ENCODE data around the gene PTBP1. TPM values are rescaled to one million over a fixed set of nuclear protein-coding genes. Genes with fewer than 3 reads are reported as not detected.

The PTBP1 gene
- total and polyA plus RNA-seq, 2 donors (not counting 1 experiment from before 2014, with no cell fraction given): 137 to 309 TPM

DNA sequence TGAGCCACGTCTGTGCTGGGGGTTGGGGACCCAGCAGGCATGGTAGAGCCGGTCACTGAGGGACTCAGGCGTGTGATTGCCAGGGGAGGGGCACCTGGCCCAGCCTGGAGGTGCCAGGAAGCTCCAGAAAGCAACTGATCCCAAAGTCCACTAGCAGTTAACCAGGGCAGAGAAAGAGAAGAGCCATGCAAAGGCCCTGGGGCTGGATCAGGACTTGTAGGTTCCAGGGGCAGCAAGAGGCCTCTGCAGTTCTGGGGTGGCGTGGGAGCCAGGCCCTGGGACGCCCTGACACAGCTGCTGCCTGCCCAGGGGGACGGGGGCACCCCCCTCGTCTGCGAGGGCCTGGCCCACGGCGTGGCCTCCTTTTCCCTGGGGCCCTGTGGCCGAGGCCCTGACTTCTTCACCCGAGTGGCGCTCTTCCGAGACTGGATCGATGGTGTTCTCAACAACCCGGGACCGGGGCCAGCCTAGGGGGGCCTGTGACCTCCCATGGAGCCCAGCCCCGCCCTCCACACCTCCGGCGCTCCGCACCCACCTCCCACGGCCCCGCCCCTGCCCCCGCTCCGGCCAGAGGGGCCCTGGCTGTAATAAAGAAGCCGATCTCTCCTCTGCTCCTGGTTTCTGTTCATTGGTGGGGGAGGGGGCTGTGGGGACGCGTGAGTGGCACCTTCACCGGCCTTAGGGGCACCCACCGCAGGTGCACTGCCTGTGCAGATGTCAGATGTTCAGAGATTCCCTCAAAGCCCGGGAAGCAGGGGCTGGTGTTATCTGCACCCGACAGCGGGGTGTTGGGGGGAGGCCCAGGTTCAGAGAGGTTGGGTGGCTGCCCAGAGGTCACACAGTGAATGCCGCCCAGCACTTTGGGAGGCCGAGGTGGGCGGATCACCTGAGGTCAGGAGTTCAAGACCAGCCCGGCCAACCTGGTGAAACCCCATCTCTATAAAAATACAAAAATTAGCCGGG, 34.4 kb downstream of the PTBP1 start:
- Histone ChIP-seq H3K9ac (ENCODE audit: low read length) (no peak overlapping the region), H3K4me2 (replicated peaks; ENCODE audit: low read depth, low read length, poor library complexity, severe bottlenecking) (no peak overlapping the region), H2AFZ (ENCODE audit: insufficient read depth, low read depth, low read length, poor library complexity, severe bottlenecking) (no peak overlapping the region), H3K4me1 (ENCODE audit: control insufficient read depth in 2 of 2, insufficient read depth in 2 of 2, low read length in 2 of 2) (no peaks in the 10 kb centered on the region), H3K27me3 (replicated peaks in 1 of 4; ENCODE audit: control extremely low read depth in 1 of 4, control insufficient read depth in 3 of 4, insufficient read depth in 4 of 4, low read length in 3 of 4) (peaks cover 0 to 34% (median 2%) of the 10 kb centered on the region in 4 experiments), H3K4me3 (ENCODE audit: control extremely low read depth in 1 of 5, extremely low read depth in 1 of 5, insufficient read depth in 1 of 5, low read depth in 2 of 5, low read length in 4 of 5) (no peak overlapping the region), H3K27ac (ENCODE audit: low read length in 2 of 2) (no peak overlapping the region), H4K20me1 (ENCODE audit: control insufficient read depth, insufficient read depth, low read length, poor library complexity, severe bottlenecking) (no peaks in the 10 kb centered on the region), H3K79me2 (ENCODE audit: control insufficient read depth, insufficient read depth, low read length) (no peaks in the 10 kb centered on the region), H3K36me3 (replicated peaks in 1 of 2; ENCODE audit: control extremely low read depth in 1 of 2, control insufficient read depth in 1 of 2, extremely low read depth in 1 of 2, insufficient read depth in 2 of 2, low read length in 1 of 2) (no peaks in the 10 kb centered on the region), H3K9me3 (ENCODE audit: control extremely low read depth in 1 of 3, control insufficient read depth in 2 of 3, insufficient read depth in 1 of 3, low read length in 2 of 3) (peaks cover 0 to 6% (median 0%) of the 10 kb centered on the region in 3 donors)
- Mint-ChIP-seq H3K4me1 (no peaks in the 10 kb centered on the region), H3K4me3 (no peak overlapping the region), H3K9me3 (ENCODE audit: insufficient read depth) (no peaks in the 10 kb centered on the region), H3K27me3 (peaks cover 15% of the 10 kb centered on the region), H3K27ac (no peak overlapping the region)
- DNase-seq: no peak
- intact Hi-C loops (cut with micrococcal nuclease): no loop called here
- POLR2A ChIA-PET: no interaction called here
- CTCF ChIA-PET: no interaction called here
- no peak for ATAC-seq (ENCODE audit: low read depth)
- WGBS (ENCODE audit: insufficient coverage): 80% methylated on average over 36 of the region's 38 CpGs
- TF ChIP-seq, protein P1, sequence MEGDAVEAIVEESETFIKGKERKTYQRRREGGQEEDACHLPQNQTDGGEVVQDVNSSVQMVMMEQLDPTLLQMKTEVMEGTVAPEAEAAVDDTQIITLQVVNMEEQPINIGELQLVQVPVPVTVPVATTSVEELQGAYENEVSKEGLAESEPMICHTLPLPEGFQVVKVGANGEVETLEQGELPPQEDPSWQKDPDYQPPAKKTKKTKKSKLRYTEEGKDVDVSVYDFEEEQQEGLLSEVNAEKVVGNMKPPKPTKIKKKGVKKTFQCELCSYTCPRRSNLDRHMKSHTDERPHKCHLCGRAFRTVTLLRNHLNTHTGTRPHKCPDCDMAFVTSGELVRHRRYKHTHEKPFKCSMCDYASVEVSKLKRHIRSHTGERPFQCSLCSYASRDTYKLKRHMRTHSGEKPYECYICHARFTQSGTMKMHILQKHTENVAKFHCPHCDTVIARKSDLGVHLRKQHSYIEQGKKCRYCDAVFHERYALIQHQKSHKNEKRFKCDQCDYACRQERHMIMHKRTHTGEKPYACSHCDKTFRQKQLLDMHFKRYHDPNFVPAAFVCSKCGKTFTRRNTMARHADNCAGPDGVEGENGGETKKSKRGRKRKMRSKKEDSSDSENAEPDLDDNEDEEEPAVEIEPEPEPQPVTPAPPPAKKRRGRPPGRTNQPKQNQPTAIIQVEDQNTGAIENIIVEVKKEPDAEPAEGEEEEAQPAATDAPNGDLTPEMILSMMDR (IDR thresholded peaks at IDR 0.05): no peak
- no peak for TF ChIP-seq EZH2 (IDR thresholded peaks at IDR 0.05; ENCODE audit: borderline replicate concordance, insufficient read depth, low read depth, low read length, poor library complexity, severe bottlenecking)

DNA sequence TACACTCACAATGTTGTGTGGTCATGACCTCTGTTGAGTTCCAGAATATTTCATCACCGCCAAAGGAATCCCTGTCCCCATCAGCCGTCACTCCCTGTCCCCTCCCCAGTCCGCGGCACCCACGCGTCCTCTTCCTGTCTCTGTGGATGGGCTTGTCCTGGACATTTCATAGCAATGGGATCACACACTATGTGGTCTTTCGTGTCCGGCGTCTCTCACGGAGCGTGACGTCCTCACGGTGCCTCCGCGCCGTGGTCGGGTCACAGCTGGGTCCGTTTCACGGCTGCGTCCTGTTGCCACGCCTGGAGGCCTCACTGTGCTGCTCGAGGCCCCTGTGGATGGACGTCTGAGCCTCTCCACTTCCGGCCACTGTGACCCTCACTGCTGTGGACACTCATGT, 37.0 kb downstream of the PTBP1 start:
- H3K27me3 ChIP-seq (replicated peaks in 1 of 4; ENCODE audit: control extremely low read depth in 1 of 4, control insufficient read depth in 3 of 4, insufficient read depth in 4 of 4, low read length in 3 of 4): peaks cover 0 to 25% (median 2%) of the 10 kb centered on the region in 4 experiments
- no peaks in the 10 kb centered on the region for H3K4me1 ChIP-seq (ENCODE audit: control insufficient read depth in 2 of 2, insufficient read depth in 2 of 2, low read length in 2 of 2)
- no peak overlapping the region for H3K9ac ChIP-seq (ENCODE audit: low read length)
- Mint-ChIP-seq H3K4me3 (no peak overlapping the region), H3K27ac (no peak overlapping the region), H3K9me3 (ENCODE audit: insufficient read depth) (no peaks in the 10 kb centered on the region), H3K27me3 (peaks cover 15% of the 10 kb centered on the region), H3K4me1 (no peaks in the 10 kb centered on the region)
- no peak for ATAC-seq (ENCODE audit: low read depth)
- no peak overlapping the region for H3K4me2 ChIP-seq (replicated peaks; ENCODE audit: low read depth, low read length, poor library complexity, severe bottlenecking)
- H3K27ac ChIP-seq (ENCODE audit: low read length in 2 of 2): no peak overlapping the region
- intact Hi-C loops (cut with micrococcal nuclease): no loop called here
- H4K20me1 ChIP-seq (ENCODE audit: control insufficient read depth, insufficient read depth, low read length, poor library complexity, severe bottlenecking): no peaks in the 10 kb centered on the region
- CTCF ChIA-PET: no interaction called here
- no peak for TF ChIP-seq EZH2 (IDR thresholded peaks at IDR 0.05; ENCODE audit: borderline replicate concordance, insufficient read depth, low read depth, low read length, poor library complexity, severe bottlenecking)
- no peaks in the 10 kb centered on the region for H3K36me3 ChIP-seq (replicated peaks in 1 of 2; ENCODE audit: control extremely low read depth in 1 of 2, control insufficient read depth in 1 of 2, extremely low read depth in 1 of 2, insufficient read depth in 2 of 2, low read length in 1 of 2)
- H2AFZ ChIP-seq (ENCODE audit: insufficient read depth, low read depth, low read length, poor library complexity, severe bottlenecking): no peak overlapping the region
- no peak overlapping the region for H3K4me3 ChIP-seq (ENCODE audit: control extremely low read depth in 1 of 5, extremely low read depth in 1 of 5, insufficient read depth in 1 of 5, low read depth in 2 of 5, low read length in 4 of 5)
- H3K79me2 ChIP-seq (ENCODE audit: control insufficient read depth, insufficient read depth, low read length): no peaks in the 10 kb centered on the region
- DNase-seq: no peak
- 82% methylated on average over 20 of the region's 24 CpGs for WGBS (ENCODE audit: insufficient coverage)
- POLR2A ChIA-PET: no interaction called here
- peaks cover 0 to 5% (median 0%) of the 10 kb centered on the region in 3 donors for H3K9me3 ChIP-seq (ENCODE audit: control extremely low read depth in 1 of 3, control insufficient read depth in 2 of 3, insufficient read depth in 1 of 3, low read length in 2 of 3)

All from B cell (primary cell).